ENCODE measurements around the gene CCKAR.

- TF ChIP-seq CTCF (IDR thresholded peaks at IDR 0.05 in 4 of 5, conservative IDR thresholded peaks at IDR 0.05 in 1 of 5) (no peak), POLR2A (IDR thresholded peaks at IDR 0.05) (no peak)
These were observed 6.0 kb upstream of the CCKAR start for GRCh38 chr4:26496207-26496783.
